GM12872 (cell line): Measurements from ENCODE around the gene PEAK1.

Experiments
- CTCF ChIP-seq: IDR thresholded peaks from 3 replicates; pipeline ENCODE4 v1.5.1; 2011; ENCODE audit warnings: low read depth, mild to moderate bottlenecking, low read length, moderate library complexity; ENCODE audit not compliant: insufficient read depth

Gene PEAK1

DNA sequence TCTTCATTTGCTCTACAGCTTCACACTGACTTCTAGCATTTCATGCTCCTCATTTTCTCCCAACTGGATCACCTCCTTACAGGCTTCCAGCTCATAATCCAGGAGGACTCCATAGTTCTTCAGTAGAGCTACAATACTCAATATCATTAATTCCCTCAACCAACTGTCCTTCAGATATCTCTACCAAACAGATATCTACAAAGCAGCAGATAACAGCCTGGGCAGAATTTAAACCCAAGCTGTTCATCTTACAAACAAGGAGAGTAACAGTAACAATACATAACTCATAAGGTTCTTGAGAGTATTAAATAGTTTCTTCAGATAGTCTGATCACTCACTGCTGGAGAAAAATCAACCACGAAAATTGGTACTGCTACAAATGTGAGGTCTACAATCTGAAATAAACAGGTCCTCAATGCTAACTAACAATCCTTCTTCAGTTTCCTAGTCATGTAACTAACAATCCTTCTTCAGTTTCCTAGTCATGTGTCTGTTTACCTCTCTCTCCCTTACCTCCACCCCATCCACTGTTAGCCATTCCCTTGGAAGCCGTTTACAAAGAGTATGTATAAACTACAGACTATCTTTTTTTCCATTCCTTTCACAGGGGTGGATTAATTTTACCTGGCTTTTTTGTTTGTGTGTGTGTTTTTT is 5.0 kb downstream of the PEAK1 start:
- no peak for TF ChIP-seq CTCF

- no peak for TF ChIP-seq CTCF
These were observed 6.1 kb downstream of the PEAK1 start for GRCh38 chr15:77413699-77414349.

DNA sequence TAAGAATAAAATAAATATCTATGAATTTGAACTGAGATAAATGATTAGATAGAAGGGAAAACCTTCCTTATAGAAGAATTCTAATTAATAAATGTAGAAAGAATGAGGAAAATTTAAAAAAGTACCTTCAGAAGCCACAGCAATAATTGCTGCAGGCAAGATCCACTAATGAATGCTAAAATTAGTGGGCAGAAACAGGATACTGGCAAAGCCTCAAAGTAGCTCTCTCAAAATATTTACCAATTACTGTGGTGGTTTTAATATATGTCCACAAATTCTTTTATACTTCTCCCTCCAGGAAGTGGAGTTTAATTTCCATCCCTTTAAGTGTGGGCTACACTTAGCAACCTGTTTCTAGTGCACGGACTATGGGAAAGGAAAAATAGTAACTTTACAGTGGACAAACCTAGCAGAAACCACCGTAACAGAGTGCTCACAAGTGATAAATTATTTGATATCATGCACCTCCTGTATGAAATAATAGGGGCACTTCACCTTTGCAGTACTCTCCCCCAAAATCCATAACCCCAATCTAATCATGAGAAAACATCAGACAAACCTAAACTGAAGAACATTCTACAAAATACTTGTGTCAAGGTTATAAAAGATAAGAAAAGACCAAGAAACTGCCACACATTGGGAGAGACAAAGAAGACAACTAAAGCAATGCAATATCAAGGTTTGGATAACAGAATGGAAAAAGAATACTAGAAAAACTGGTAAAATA is 6.8 kb downstream of the PEAK1 start:
- TF ChIP-seq CTCF, result no peak

DNA sequence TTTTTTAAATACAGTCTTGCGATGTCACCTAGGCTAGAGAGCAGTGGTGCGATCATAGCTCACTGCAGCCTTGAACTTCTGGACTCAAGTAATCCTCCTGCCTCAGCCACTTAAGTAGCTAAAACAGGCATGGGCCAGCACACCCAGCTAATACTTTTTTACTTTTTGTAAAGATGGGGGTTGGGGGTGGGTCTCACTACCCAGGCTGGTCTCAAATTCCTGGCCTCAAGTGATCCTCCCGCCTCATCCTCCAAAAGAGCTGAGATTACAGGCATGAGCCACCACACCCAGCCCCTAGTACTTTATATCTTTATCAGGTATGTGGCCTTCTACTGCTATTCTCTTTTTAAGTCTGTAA is 8.3 kb downstream of the PEAK1 start:
- TF ChIP-seq CTCF, result no peak

DNA sequence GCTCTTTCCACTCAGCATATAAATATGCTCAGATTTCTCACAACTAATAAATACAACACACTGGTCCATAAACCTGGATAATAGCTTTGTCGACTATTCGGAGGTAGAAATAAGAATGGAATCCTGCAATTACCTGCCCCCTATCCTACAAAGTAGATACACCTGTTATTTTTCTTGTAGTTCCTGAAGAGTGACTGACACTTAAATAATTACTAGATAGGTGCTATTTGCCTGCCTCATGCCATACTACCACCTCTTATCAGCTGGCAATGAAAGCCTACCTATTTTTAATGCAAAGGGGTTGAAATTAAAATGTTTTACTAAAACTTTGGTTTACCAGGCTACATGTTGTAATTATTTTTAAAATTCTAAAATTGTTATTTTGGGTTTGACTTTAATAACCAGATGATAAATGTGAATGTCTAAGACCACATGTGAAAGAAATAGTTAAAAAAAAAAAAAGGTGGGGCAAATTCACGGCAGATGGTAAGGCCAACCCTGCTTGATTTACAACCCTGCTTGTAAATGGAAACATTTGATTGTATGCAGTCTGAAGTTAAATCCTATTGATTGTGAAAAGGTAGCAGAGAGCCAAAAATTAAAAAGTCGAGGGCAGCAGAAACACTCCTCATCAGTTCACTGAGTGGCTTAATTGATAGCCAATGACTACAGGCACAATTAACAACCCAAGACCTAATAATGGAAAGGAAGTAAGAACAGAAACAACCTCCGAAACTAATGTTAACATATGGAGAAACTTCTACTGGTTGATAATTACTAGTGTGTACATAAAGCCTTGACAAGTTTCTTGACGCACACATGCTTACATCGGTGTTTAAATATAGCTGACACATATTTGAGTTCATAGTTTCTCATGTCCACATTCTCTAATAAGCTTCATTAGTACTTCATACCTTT is 8.9 kb downstream of the PEAK1 start:
- TF ChIP-seq CTCF, result no peak

GRCh38 chr15:77409259-77410156 is 10.4 kb downstream of the PEAK1 start:
- TF ChIP-seq CTCF, result no peak
